K562 (cell line): ENCODE data around the gene ACSBG1. TPM values are rescaled to one million over a fixed set of nuclear protein-coding genes. Genes with fewer than 3 reads are reported as not detected.
A peak's percentile ranks its signal among the peaks of the same experiment; 100 is the strongest.

ENCODE experiments used
- CCNT2 ChIP-seq: IDR thresholded peaks from 2 replicates; pipeline ENCODE4 v1.6.1; 2011; ENCODE audit warnings: borderline replicate concordance, low read depth, mild to moderate bottlenecking, moderate library complexity, mixed read lengths, low read length; ENCODE audit not compliant: insufficient read length; ENCODE audit errors: extremely low read depth
- FOXA3 ChIP-seq, 2 experiments: fragments of 450-650 bp in 1 of 2; sonication (generic) in 1 of 2; formaldehyde crosslinking; IDR thresholded peaks in 1 of 2; conservative IDR thresholded peaks in 1 of 2; 2 replicates each; pipeline versions ENCODE4 v1.4.0 to v1.8.0; 2020 to 2022; ENCODE audit warnings: mild to moderate bottlenecking in 2 of 2, missing genetic modification reagents in 1 of 2
- NEUROD1 ChIP-seq: fragments of 150-350 bp; IDR thresholded peaks from 2 replicates; pipeline ENCODE4 v1.6.1; 2014; ENCODE audit warnings: borderline replicate concordance, low read length, low read depth; ENCODE audit not compliant: partially characterized antibody
- NONO ChIP-seq, 2 experiments: fragments of 200-400 bp in 1 of 2; fragments of 450-650 bp in 1 of 2; formaldehyde crosslinking in 1 of 2; IDR thresholded peaks; 2 replicates each; pipeline ENCODE4 v1.6.1; 2017; ENCODE audit warnings: low read depth in 2 of 2, mild to moderate bottlenecking in 2 of 2, moderate library complexity in 2 of 2, low read length in 1 of 2
- SP1 ChIP-seq: sonication (generic); formaldehyde crosslinking; IDR thresholded peaks from 2 replicates; pipeline ENCODE4 v1.8.1; 2022; ENCODE audit warnings: mild to moderate bottlenecking, missing genetic modification reagents
- ZFP36 ChIP-seq: fragments of 150-350 bp; IDR thresholded peaks from 2 replicates; pipeline ENCODE4 v1.6.1; 2018; ENCODE audit warnings: low read length, low read depth; ENCODE audit not compliant: partially characterized antibody
- ZNF232 ChIP-seq: sonication (generic); formaldehyde crosslinking; IDR thresholded peaks from 2 replicates; pipeline ENCODE4 v1.8.0; 2022; ENCODE audit warnings: mild to moderate bottlenecking, missing genetic modification reagents
- ZNF696 ChIP-seq: fragments of 250-450 bp; sonication (Bioruptor Pico); conservative IDR thresholded peaks from 2 replicates; pipeline ENCODE4 v1.4.0; 2020; ENCODE audit warnings: mild to moderate bottlenecking, moderate library complexity
- polyA plus RNA-seq, 8 experiments: library from polyadenylated mRNA; depleted of rRNA in 4 of 8; stranded (reverse) in 5 of 8; unstranded in 3 of 8; fragments of >200 nt; fragmentation: Nextera tagmentation in 2 of 8; fragmentation: Illumina TruSeq in 1 of 8; extraction: Ambion mirVana in 2 of 8; extraction: Trizol in 1 of 8; gene quantifications; 2 replicates each; pipeline versions ENCODE4 v1.2.1 to v1.2.3, GENCODE V29; 2011 to 2014; ENCODE audit warnings: inconsistent platforms in 1 of 8, missing spikeins in 1 of 8
- total RNA-seq, 7 experiments: library from RNA; depleted of rRNA in 6 of 7; stranded (reverse); fragments of >200 nt in 6 of 7; fragmentation: Illumina TruSeq in 2 of 7; extraction: Trizol in 2 of 7; gene quantifications; 2 replicates each; pipeline versions ENCODE4 v1.2.1 to v1.2.3, GENCODE V29; 2011 to 2021; ENCODE audit warnings: low replicate concordance in 1 of 7
- TF ChIP-seq, protein P1 (sequence below), 2 experiments: fragments of 450-650 bp in 1 of 2; sonication (generic) in 1 of 2; formaldehyde crosslinking in 1 of 2; IDR thresholded peaks; 2 replicates each; pipeline versions ENCODE4 v1.7.1 to v1.9.0; 2016 to 2022; ENCODE audit warnings: inconsistent platforms in 1 of 2, mild to moderate bottlenecking in 1 of 2, missing genetic modification reagents in 1 of 2
- TF ChIP-seq, protein P2 (sequence below): fragments of 250-450 bp; sonication (Bioruptor Pico); IDR thresholded peaks from 2 replicates; pipeline ENCODE4 v1.5.1; 2021; ENCODE audit warnings: mild to moderate bottlenecking
- TF ChIP-seq, protein P3 (sequence below): sonication (generic); formaldehyde crosslinking; IDR thresholded peaks from 2 replicates; pipeline ENCODE4 v1.8.1; 2023; ENCODE audit warnings: mild to moderate bottlenecking, missing genetic modification reagents
- TF ChIP-seq, protein P4 (sequence below): sonication (generic); formaldehyde crosslinking; IDR thresholded peaks from 2 replicates; pipeline ENCODE4 v1.8.0; 2022; ENCODE audit warnings: mild to moderate bottlenecking, low read depth, missing genetic modification reagents

ACSBG1 gene
- total and polyA plus RNA-seq, 9 of the 15 experiments (the other 6 are each of a cell fraction or from before 2014, with no cell fraction given) = 0.36 to 6.4 (median 2.5) TPM

DNA sequence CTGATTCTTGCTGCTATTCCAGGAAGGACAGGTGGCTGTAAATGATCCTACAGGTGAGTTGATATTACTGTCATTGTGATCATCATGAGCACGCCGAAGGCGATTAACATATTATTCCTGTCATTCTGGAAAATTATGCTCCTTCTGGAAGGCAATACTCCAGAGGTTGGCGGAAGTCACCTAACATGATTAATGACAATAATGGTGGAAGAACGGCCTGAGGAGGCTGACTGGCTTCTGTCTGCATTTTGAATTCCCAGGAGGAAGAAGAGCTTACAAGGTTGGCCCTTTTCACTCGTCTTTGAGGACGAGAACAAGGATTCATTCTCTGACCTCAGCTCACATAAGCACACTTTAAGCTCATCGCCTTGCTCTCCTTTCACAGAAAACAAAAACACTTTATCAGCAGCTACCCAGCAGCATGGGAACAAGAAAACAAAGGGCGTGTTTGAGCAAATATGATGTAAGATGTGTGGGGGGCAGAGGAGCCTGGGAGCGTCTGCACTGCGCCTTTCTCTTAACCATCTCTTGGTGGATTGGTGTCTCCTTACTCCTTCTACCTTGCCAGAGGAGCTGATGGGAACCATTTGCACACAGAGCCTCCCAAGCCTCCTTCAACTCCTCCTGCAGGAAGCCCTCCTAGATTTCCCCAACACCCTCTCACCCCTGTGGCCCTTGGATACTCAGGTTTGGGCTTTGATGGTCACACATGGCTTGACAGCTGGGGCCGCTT, 23.0 kb downstream of the ACSBG1 start (continued):
- TF ChIP-seq, protein P1, sequence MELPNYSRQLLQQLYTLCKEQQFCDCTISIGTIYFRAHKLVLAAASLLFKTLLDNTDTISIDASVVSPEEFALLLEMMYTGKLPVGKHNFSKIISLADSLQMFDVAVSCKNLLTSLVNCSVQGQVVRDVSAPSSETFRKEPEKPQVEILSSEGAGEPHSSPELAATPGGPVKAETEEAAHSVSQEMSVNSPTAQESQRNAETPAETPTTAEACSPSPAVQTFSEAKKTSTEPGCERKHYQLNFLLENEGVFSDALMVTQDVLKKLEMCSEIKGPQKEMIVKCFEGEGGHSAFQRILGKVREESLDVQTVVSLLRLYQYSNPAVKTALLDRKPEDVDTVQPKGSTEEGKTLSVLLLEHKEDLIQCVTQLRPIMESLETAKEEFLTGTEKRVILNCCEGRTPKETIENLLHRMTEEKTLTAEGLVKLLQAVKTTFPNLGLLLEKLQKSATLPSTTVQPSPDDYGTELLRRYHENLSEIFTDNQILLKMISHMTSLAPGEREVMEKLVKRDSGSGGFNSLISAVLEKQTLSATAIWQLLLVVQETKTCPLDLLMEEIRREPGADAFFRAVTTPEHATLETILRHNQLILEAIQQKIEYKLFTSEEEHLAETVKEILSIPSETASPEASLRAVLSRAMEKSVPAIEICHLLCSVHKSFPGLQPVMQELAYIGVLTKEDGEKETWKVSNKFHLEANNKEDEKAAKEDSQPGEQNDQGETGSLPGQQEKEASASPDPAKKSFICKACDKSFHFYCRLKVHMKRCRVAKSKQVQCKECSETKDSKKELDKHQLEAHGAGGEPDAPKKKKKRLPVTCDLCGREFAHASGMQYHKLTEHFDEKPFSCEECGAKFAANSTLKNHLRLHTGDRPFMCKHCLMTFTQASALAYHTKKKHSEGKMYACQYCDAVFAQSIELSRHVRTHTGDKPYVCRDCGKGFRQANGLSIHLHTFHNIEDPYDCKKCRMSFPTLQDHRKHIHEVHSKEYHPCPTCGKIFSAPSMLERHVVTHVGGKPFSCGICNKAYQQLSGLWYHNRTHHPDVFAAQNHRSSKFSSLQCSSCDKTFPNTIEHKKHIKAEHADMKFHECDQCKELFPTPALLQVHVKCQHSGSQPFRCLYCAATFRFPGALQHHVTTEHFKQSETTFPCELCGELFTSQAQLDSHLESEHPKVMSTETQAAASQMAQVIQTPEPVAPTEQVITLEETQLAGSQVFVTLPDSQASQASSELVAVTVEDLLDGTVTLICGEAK (IDR thresholded peaks at IDR 0.05) = no peak
- TF ChIP-seq, protein P1 (CRISPR knock-in tag; IDR thresholded peaks at IDR 0.05) = no peak
- TF ChIP-seq FOXA3 (CRISPR knock-in tag; conservative IDR thresholded peaks at IDR 0.05 in 1 of 2, IDR thresholded peaks at IDR 0.05 in 1 of 2) = no peak
- peak; percentile 99 for TF ChIP-seq ZFP36
- no peak for TF ChIP-seq CCNT2
- TF ChIP-seq, protein P2, sequence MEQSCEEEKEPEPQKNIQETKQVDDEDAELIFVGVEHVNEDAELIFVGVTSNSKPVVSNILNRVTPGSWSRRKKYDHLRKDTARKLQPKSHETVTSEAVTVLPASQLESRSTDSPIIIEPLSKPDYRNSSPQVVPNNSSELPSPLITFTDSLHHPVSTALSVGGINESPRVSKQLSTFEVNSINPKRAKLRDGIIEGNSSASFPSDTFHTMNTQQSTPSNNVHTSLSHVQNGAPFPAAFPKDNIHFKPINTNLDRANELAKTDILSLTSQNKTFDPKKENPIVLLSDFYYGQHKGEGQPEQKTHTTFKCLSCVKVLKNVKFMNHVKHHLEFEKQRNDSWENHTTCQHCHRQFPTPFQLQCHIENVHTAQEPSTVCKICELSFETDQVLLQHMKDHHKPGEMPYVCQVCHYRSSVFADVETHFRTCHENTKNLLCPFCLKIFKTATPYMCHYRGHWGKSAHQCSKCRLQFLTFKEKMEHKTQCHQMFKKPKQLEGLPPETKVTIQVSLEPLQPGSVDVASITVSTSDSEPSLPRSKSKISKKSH (CRISPR knock-in tag) = no peak
- no peak for TF ChIP-seq NEUROD1
- no peak for TF ChIP-seq SP1
- no peak for TF ChIP-seq NONO (IDR thresholded peaks at IDR 0.05; ENCODE audit: low read depth in 2 of 2, low read length in 1 of 2)
- TF ChIP-seq, protein P3, sequence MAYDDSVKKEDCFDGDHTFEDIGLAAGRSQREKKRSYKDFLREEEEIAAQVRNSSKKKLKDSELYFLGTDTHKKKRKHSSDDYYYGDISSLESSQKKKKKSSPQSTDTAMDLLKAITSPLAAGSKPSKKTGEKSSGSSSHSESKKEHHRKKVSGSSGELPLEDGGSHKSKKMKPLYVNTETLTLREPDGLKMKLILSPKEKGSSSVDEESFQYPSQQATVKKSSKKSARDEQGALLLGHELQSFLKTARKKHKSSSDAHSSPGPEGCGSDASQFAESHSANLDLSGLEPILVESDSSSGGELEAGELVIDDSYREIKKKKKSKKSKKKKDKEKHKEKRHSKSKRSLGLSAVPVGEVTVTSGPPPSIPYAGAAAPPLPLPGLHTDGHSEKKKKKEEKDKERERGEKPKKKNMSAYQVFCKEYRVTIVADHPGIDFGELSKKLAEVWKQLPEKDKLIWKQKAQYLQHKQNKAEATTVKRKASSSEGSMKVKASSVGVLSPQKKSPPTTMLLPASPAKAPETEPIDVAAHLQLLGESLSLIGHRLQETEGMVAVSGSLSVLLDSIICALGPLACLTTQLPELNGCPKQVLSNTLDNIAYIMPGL = no peak
- TF ChIP-seq, protein P4, sequence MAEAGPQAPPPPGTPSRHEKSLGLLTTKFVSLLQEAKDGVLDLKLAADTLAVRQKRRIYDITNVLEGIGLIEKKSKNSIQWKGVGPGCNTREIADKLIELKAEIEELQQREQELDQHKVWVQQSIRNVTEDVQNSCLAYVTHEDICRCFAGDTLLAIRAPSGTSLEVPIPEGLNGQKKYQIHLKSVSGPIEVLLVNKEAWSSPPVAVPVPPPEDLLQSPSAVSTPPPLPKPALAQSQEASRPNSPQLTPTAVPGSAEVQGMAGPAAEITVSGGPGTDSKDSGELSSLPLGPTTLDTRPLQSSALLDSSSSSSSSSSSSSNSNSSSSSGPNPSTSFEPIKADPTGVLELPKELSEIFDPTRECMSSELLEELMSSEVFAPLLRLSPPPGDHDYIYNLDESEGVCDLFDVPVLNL (CRISPR knock-in tag) = no peak
- TF ChIP-seq ZNF232 (CRISPR knock-in tag) = no peak
- no peak for TF ChIP-seq ZNF696 (CRISPR knock-in tag)
